Transverse colon (tissue), 4 donors: ENCODE results near the gene SPIB. TPM values are rescaled to one million over a fixed set of nuclear protein-coding genes. Genes with fewer than 3 reads are reported as not detected.

Experiments
- DNase-seq: peaks from one replicate; pipeline ENCODE4 v3.0.0-alpha.2; 2019
- H3K27ac ChIP-seq, 4 donors: fragments of 200-600 bp; sonication (generic); 2 replicates each; pipeline ENCODE4 v1.5.1; 2016 to 2018; ENCODE audit warnings: inconsistent platforms in 4 of 4
- H3K27me3 ChIP-seq: fragments of 200-600 bp; sonication (generic); 2 replicates; pipeline ENCODE4 v1.5.1; 2017; ENCODE audit warnings: inconsistent platforms
- H3K36me3 ChIP-seq, 4 donors: fragments of 200-600 bp; sonication (generic); 2 replicates each; pipeline ENCODE4 v1.5.1; 2017 to 2019; ENCODE audit warnings: inconsistent platforms in 4 of 4
- H3K4me1 ChIP-seq, 4 donors: fragments of 200-600 bp; sonication (generic); 2 replicates each; pipeline ENCODE4 v1.5.1; 2017 to 2020; ENCODE audit warnings: inconsistent platforms in 4 of 4
- H3K4me3 ChIP-seq, 4 donors: fragments of 200-600 bp; sonication (generic); 1 replicate in 1 of 4; 2 replicates in 3 of 4; pipeline versions ENCODE4 v1.5.1 to v1.6.1; 2017 to 2019; ENCODE audit warnings: inconsistent platforms in 4 of 4
- H3K9me3 ChIP-seq, 2 donors: fragments of 200-600 bp; sonication (generic); 2 replicates each; pipeline ENCODE4 v1.5.1; 2017 to 2019; ENCODE audit warnings: inconsistent platforms in 2 of 2
- EP300 ChIP-seq: sonication (generic); formaldehyde crosslinking; IDR thresholded peaks from one replicate; pipeline ENCODE4 v1.6.1; 2017; ENCODE audit warnings: antibody characterized with exemption, low read depth
- POLR2A ChIP-seq: fragments of 450-650 bp; IDR thresholded peaks from one replicate; pipeline ENCODE4 v1.6.1; 2016; ENCODE audit warnings: antibody characterized with exemption, mild to moderate bottlenecking, moderate library complexity
- POLR2AphosphoS5 ChIP-seq, 3 donors: sonication (generic); formaldehyde crosslinking; IDR thresholded peaks; one replicate each; pipeline ENCODE4 v1.6.1; 2016; ENCODE audit warnings: antibody characterized with exemption in 3 of 3
- WGBS, 2 donors: methylation state at CpG; one replicate each; pipeline ENCODE4 v1.1.5; 2018; ENCODE audit warnings: low coverage in 1 of 2; 5-methylcytosine and 5-hydroxymethylcytosine counted together
- in situ Hi-C, 4 donors: fragments of 200-750 bp; cut with MboI; loops; one replicate each; pipeline versions ENCODE4 v1.15.0 to v1.15.1; 2017; ENCODE audit warnings: low sequenced_read_pairs in 3 of 4, low pct_ligation_motif_present in 1 of 4, low pct_unique_long_range_greater_than_20kb in 1 of 4
- intact Hi-C: fragments of 100-400 bp; cut with DNase I; formaldehyde crosslinking; loops from one replicate; pipeline ENCODE4 v1.15.1; 2023; ENCODE audit warnings: low total_unique reads
- total RNA-seq, 4 donors: library from RNA; depleted of rRNA; stranded (reverse); fragments of >200 nt; gene quantifications; one replicate each; pipeline ENCODE4 v1.1.0, GENCODE V29; 2016
- TF ChIP-seq, protein P1 (sequence below), 5 experiments: fragments of 200-600 bp in 3 of 5; fragments of 450-650 bp in 2 of 5; sonication (generic) in 3 of 5; IDR thresholded peaks; 1 replicate in 2 of 5; 2 replicates in 3 of 5; pipeline ENCODE4 v1.5.1; 2016 to 2017; ENCODE audit warnings: antibody characterized with exemption in 5 of 5, inconsistent platforms in 3 of 5, mild to moderate bottlenecking in 2 of 5, moderate library complexity in 1 of 5

SPIB gene
- total RNA-seq, 4 donors from 2014 or later, result 45.7 to 56.8 (median 51.7) TPM

GRCh38 chr19:50432221-50433028 is 13.7 kb downstream of the SPIB start, which contains the start of gene MYBPC2:
MYBPC2 (plus strand) TSS chr19:50432892; CDS start chr19:50432954, 62 bp downstream.
- DNase-seq, result peak; percentile 33
- H3K36me3 ChIP-seq, result no peaks in the 10 kb centered on the region
- intact Hi-C loops (no loop called here), in situ Hi-C loops (no loop called here)
- no peak for TF ChIP-seq POLR2A
- no peak for TF ChIP-seq EP300
- no peak for TF ChIP-seq POLR2AphosphoS5 (IDR thresholded peaks at IDR 0.05)
- TF ChIP-seq, protein P1, sequence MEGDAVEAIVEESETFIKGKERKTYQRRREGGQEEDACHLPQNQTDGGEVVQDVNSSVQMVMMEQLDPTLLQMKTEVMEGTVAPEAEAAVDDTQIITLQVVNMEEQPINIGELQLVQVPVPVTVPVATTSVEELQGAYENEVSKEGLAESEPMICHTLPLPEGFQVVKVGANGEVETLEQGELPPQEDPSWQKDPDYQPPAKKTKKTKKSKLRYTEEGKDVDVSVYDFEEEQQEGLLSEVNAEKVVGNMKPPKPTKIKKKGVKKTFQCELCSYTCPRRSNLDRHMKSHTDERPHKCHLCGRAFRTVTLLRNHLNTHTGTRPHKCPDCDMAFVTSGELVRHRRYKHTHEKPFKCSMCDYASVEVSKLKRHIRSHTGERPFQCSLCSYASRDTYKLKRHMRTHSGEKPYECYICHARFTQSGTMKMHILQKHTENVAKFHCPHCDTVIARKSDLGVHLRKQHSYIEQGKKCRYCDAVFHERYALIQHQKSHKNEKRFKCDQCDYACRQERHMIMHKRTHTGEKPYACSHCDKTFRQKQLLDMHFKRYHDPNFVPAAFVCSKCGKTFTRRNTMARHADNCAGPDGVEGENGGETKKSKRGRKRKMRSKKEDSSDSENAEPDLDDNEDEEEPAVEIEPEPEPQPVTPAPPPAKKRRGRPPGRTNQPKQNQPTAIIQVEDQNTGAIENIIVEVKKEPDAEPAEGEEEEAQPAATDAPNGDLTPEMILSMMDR (IDR thresholded peaks at IDR 0.05), result no peak
- peaks cover 6 to 26% (median 20%) of the 10 kb centered on the region in 4 donors for H3K4me1 ChIP-seq
- H3K9me3 ChIP-seq, result no peaks in the 10 kb centered on the region
- H3K27ac ChIP-seq, result peak within 1 kb of the TSS; percentile 17 to 71 (median 60)
- WGBS, 2 donors, result 6% methylated on average over 33 of the region's 40 CpGs; no CpG with 5 or more reads in 1 of the 2 donors
- H3K27me3 ChIP-seq, result peaks cover 59% of the 10 kb centered on the region
- peak within 1 kb of the TSS; percentile 42 to 73 (median 57) for H3K4me3 ChIP-seq

- in situ Hi-C loops, result no loop called here
- peaks cover 6 to 20% (median 18%) of the 10 kb centered on the region in 4 donors for H3K4me1 ChIP-seq
- no peak for TF ChIP-seq POLR2A
- TF ChIP-seq, protein P1 (IDR thresholded peaks at IDR 0.05), result no peak
- TF ChIP-seq EP300, result no peak
- TF ChIP-seq POLR2AphosphoS5 (IDR thresholded peaks at IDR 0.05), result no peak
- no peaks in the 10 kb centered on the region for H3K36me3 ChIP-seq
- H3K27me3 ChIP-seq, result peaks cover 55% of the 10 kb centered on the region
- no peaks in the 10 kb centered on the region for H3K9me3 ChIP-seq
- DNase-seq, result no peak
- H3K27ac ChIP-seq, result no peak overlapping the region
- WGBS, 2 donors, result 77% methylated on average over 5 to 19 of the region's 19 CpGs
- no peak overlapping the region for H3K4me3 ChIP-seq
- intact Hi-C loops, result no loop called here
Measured at GRCh38 chr19:50433201-50434180, 14.8 kb downstream of the SPIB start.

DNA sequence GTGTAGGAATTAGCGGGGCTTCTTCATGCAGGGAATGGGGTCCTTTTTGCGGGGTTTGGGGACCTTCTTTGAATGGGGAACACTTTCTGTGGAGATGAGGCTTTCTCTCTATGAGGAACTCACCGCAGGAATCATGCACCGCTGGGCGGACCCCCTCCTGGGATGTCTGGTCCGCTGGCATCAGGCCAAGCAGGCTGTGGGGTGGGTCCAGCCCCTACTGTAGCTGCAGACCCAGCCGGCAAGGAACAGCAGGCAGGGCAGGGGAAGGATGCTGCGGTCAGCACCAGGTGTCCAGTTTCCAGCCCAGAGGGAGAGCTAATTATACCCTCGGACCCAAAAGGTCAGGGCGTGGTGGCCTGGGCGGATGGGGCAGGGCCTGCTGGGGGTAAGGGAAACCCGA is 15.8 kb downstream of the SPIB start:
- Histone ChIP-seq H3K36me3 (no peaks in the 10 kb centered on the region), H3K4me3 (no peak overlapping the region), H3K4me1 (peaks cover 6 to 20% (median 18%) of the 10 kb centered on the region in 4 donors), H3K9me3 (no peaks in the 10 kb centered on the region), H3K27me3 (peaks cover 45% of the 10 kb centered on the region), H3K27ac (no peak overlapping the region)
- 43% methylated on average over 12 of the region's 12 CpGs; no CpG with 5 or more reads in 1 of the 2 donors for WGBS, 2 donors
- DNase-seq, result peak; percentile 27
- intact Hi-C loops, result no loop called here
- in situ Hi-C loops, result no loop called here
- TF ChIP-seq POLR2A (no peak), POLR2AphosphoS5 (IDR thresholded peaks at IDR 0.05) (no peak), EP300 (no peak)
- TF ChIP-seq, protein P1 (IDR thresholded peaks at IDR 0.05), result no peak

DNA sequence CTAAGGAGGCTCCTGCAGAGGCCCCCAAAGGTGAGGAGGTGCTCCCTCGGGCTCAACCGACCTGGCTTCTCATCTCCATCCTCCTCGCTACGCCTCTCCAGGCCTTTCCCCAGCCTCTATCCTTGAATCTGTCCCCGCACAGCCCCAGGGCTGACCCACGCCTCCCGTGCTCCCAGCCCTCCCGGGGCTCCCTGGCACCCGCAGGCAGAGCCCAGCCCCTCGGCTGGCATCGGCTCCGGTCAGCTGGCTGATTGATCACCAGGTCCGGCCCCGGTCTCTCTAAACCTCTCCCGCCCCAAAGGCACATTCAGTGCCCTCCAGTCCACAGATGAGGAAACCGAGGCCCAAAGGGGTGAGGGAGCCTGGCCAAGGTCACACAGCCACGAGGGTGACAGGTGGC is 16.5 kb downstream of the SPIB start:
- WGBS, 2 donors, result 82% methylated on average over 17 of the region's 17 CpGs; no CpG with 5 or more reads in 1 of the 2 donors
- Histone ChIP-seq H3K36me3 (no peaks in the 10 kb centered on the region), H3K4me1 (peaks cover 6 to 20% (median 18%) of the 10 kb centered on the region in 4 donors), H3K27ac (no peak overlapping the region), H3K9me3 (no peaks in the 10 kb centered on the region), H3K4me3 (no peak overlapping the region), H3K27me3 (peaks cover 38% of the 10 kb centered on the region)
- in situ Hi-C loops (no loop called here), intact Hi-C loops (no loop called here)
- no peak for TF ChIP-seq POLR2AphosphoS5 (IDR thresholded peaks at IDR 0.05)
- no peak for TF ChIP-seq EP300
- no peak for TF ChIP-seq POLR2A
- TF ChIP-seq, protein P1 (IDR thresholded peaks at IDR 0.05), result no peak
- no peak for DNase-seq
